ENCODE data around the gene MIEF1.

MIEF1 gene

DNA sequence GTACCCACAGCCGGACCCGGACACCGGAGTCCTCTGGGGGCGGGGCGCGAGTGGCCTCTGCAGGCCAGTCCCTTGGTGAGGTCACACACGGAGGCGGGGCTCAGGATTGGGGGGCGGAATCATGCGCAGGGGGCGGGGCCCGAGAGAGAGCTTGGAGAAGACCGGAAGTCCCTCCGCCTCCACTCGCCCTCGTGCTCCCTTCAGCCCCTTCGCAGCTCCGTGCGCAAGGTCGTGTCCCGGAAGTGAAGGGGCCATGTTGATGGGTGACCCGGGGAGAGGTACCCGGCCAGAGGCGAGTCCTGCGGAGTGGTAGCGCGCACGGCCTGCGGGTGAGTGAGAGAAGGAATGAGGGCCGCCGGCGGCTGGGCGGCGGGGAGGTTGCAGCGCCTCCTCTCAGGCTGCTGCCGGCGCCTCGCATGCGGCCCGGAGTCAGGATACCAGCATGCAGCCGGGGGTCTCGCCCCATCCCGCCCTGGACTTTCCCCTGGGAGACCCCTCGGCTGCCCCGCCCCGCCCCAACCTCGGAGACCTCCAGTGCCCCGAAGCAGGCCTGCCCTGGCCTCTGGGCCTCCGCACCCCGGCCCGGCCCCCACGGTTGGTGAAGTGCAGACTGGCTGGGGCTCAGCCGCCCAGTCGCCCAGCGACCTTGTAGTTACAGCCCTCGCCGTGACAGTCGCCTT is at the start of gene MIEF1:
MIEF1 (plus strand) TSS at position 182 of the 680 bp plus-strand sequence. CDS start 9,005 bp downstream, outside the sequence.
- Histone ChIP-seq H3K4me1 (peaks cover 35% of the 10 kb centered on the region), H3K9ac (peak within 1 kb of the TSS; percentile 92), H3K4me2 (peak within 1 kb of the TSS; percentile 99), H3K4me3 (peak within 1 kb of the TSS; percentile 86), H3K27ac (peak within 1 kb of the TSS; percentile 84), H4K20me1 (peaks cover 44% of the 10 kb centered on the region), H3K9me3 (no peaks in the 10 kb centered on the region), H3K27me3 (no peaks in the 10 kb centered on the region), H3K36me3 (peaks cover 37% of the 10 kb centered on the region)
- no peak for TF ChIP-seq Cebpa-rat (IDR thresholded peaks at IDR 0.05)

DNA sequence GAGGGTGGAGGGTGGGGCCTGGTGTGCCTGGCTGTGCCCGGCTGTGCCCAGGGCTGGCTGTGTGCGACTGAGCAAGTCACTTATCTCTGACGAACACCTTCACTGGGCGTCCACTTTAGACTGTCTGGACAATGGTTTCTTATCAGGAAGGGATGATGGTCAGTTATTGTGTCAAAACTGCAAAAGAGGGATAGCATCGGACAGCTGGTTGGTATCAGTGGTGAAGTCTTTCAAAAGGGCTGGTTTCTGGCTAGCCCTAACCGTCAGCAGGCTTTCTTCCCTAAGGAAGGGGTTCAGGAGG is 49.4 kb upstream of the MIEF1 start:
- no peaks in the 10 kb centered on the region for H3K27me3 ChIP-seq
- no peak for TF ChIP-seq Cebpa-rat (IDR thresholded peaks at IDR 0.05)
- no peaks in the 10 kb centered on the region for H3K36me3 ChIP-seq
- H3K9me3 ChIP-seq = no peaks in the 10 kb centered on the region
- 0 out of 2 replicates have a peak overlapping the region, but pooled peaks have one; percentile 0 for H3K27ac ChIP-seq
- 0 out of 2 replicates have a peak overlapping the region, but pooled peaks have one; percentile 1 for H3K4me2 ChIP-seq
- peaks cover 58% of the 10 kb centered on the region for H3K4me1 ChIP-seq
- no peaks in the 10 kb centered on the region for H4K20me1 ChIP-seq
- H3K4me3 ChIP-seq = no peak overlapping the region
- H3K9ac ChIP-seq = no peak overlapping the region

DNA sequence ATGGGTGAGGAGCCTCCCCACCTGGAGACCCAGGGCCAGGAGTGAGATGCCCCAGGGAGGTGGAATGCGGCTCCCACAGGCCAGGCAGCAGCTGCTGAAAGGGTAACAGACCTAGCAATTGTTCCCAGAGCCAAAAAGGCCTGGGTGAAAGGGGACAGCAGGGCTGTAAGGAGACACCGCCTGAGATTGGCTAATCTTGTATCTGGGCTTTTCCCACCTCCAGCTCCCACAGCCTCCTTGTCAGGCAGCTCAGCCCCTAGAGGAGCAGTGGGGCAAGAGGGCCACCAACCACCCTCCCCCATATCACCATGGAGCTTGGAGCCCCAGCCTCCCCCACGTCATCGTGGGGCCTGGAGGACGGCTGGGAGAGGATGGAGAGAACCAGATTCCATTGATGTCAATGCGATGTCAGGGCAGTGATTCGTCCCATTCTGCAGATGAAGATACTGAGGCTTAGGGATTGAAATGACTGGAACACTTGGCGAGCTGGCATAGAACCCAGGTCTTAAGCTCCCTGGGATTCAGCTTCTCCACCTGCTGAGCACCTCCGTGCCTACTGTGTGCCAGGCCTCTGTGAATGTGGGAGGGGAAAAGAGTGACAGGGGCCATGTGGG is 48.2 kb upstream of the MIEF1 start:
- Histone ChIP-seq H3K9ac (no peak overlapping the region), H3K4me1 (peaks cover 55% of the 10 kb centered on the region), H3K27me3 (peaks cover 7% of the 10 kb centered on the region; the same call in 1 of the 2 replicates)

DNA sequence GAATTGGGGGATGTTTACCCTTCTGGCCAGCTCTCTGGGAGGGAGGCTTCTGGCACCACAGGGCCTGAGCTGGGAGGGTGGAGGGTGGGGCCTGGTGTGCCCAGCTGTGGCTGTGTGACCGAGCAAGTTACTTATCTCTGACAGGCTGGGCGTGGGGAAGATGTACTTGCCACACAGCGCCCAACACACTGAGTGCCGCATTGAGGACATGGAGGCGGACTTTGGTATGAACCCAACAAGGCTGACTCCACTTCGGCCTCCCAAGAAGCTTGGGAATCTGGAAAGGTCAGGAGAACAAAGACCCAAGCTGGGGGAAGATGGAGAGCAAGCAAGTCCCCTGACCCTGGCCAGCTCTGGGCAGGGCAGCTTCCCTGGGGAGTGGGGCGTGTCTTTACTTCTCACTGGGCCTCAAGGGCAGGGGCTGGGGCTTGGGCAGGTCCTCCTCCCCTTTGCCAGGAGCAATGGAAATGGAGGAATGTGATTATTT is 47.7 kb upstream of the MIEF1 start:
- H3K4me3 ChIP-seq = no peak overlapping the region
- H3K9ac ChIP-seq = no peak overlapping the region
- H3K27me3 ChIP-seq = peaks cover 7% of the 10 kb centered on the region; the same call in 1 of the 2 replicates
- no peaks in the 10 kb centered on the region for H3K9me3 ChIP-seq
- H4K20me1 ChIP-seq = no peaks in the 10 kb centered on the region
- H3K4me2 ChIP-seq = 0 out of 2 replicates have a peak overlapping the region, but pooled peaks have one; percentile 2
- peaks cover 54% of the 10 kb centered on the region for H3K4me1 ChIP-seq
- H3K36me3 ChIP-seq = no peaks in the 10 kb centered on the region
- no peak overlapping the region for H3K27ac ChIP-seq
- no peak for TF ChIP-seq Cebpa-rat (IDR thresholded peaks at IDR 0.05)

More for the DNA sequence above, 48.2 kb upstream of the MIEF1 start:
- H3K4me2 ChIP-seq = 0 out of 2 replicates have a peak overlapping the region, but pooled peaks have one; percentile 25
- no peak for TF ChIP-seq Cebpa-rat (IDR thresholded peaks at IDR 0.05)
- H3K4me3 ChIP-seq = no peak overlapping the region
- no peaks in the 10 kb centered on the region for H3K36me3 ChIP-seq
- no peaks in the 10 kb centered on the region for H4K20me1 ChIP-seq
- H3K9me3 ChIP-seq = no peaks in the 10 kb centered on the region
- H3K27ac ChIP-seq = no peak overlapping the region

DNA sequence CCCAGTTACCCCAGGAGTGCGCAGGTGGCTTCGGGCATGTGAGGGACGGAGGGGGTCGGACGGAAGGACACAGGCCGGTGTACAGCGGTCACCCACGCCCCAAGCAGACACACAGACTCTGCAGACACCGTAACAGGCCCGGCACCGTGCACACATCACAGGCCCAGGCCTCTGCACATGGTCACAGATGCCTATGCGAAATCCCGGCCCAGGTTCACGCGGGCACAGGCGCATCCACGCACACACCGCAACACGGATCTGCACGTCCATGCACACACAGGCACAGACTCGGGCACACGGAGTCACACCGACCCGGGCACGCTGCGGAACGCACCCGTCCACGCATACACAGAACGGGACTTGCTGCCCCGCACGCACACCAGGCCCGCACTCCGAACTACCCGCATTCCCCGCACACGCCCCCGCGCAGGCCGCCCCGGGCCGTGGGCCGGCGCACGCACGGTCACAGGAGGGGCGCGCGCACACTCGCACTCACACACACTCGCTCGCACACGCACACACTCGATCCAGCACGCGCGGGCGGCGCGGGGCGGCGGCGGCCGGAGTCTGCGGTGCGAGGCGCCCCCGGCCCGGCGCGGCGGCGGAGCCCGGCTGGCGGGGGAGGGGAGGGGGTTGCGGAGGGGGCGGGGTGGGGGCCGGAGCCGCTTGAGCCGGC is 45.4 kb upstream of the MIEF1 start, which contains the start of gene MGAT3:
MGAT3 (plus strand) TSS at position 491 of the 676 bp plus-strand sequence. CDS start 30,336 bp downstream, outside the sequence.
- H3K9ac ChIP-seq = peak within 1 kb of the TSS; percentile 81
- H3K4me1 ChIP-seq = peaks cover 44% of the 10 kb centered on the region
- no peak for TF ChIP-seq Cebpa-rat (IDR thresholded peaks at IDR 0.05)
- no peaks in the 10 kb centered on the region for H3K9me3 ChIP-seq
- H4K20me1 ChIP-seq = no peaks in the 10 kb centered on the region
- H3K27ac ChIP-seq = peak within 1 kb of the TSS; percentile 83
- H3K4me3 ChIP-seq = peak within 1 kb of the TSS; percentile 76
- no peaks in the 10 kb centered on the region for H3K36me3 ChIP-seq
- peaks cover 7% of the 10 kb centered on the region; the same call in 1 of the 2 replicates for H3K27me3 ChIP-seq
- peak within 1 kb of the TSS; percentile 93 for H3K4me2 ChIP-seq

DNA sequence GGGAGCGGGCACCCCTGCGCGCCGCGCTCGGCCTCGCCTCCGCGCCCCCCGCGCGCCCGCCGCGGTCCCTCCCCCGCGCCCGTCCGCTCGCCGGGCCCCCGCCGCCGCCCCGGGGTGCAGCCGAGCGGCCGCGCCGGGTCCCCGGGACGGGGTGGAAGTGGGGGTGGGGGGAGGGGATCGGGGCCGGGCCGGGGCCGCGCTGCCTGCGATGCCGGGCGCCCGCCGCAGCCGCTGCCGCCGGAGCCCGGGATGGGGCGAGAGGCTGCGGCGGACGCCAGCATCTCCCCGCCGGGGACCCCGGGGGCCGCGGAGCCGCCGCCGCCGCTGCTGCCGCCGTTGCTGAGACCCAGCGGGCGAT is 44.9 kb upstream of the MIEF1 start:
- H4K20me1 ChIP-seq = no peaks in the 10 kb centered on the region
- peak overlapping the region; percentile 93 for H3K4me2 ChIP-seq
- H3K4me3 ChIP-seq = peak overlapping the region; percentile 76
- no peaks in the 10 kb centered on the region for H3K36me3 ChIP-seq
- H3K27ac ChIP-seq = peak overlapping the region; percentile 83
- H3K9ac ChIP-seq = peak overlapping the region; percentile 81
- no peak for TF ChIP-seq Cebpa-rat (IDR thresholded peaks at IDR 0.05)
- H3K4me1 ChIP-seq = peaks cover 43% of the 10 kb centered on the region
- no peaks in the 10 kb centered on the region for H3K9me3 ChIP-seq
- H3K27me3 ChIP-seq = peaks cover 7% of the 10 kb centered on the region; the same call in 1 of the 2 replicates

DNA sequence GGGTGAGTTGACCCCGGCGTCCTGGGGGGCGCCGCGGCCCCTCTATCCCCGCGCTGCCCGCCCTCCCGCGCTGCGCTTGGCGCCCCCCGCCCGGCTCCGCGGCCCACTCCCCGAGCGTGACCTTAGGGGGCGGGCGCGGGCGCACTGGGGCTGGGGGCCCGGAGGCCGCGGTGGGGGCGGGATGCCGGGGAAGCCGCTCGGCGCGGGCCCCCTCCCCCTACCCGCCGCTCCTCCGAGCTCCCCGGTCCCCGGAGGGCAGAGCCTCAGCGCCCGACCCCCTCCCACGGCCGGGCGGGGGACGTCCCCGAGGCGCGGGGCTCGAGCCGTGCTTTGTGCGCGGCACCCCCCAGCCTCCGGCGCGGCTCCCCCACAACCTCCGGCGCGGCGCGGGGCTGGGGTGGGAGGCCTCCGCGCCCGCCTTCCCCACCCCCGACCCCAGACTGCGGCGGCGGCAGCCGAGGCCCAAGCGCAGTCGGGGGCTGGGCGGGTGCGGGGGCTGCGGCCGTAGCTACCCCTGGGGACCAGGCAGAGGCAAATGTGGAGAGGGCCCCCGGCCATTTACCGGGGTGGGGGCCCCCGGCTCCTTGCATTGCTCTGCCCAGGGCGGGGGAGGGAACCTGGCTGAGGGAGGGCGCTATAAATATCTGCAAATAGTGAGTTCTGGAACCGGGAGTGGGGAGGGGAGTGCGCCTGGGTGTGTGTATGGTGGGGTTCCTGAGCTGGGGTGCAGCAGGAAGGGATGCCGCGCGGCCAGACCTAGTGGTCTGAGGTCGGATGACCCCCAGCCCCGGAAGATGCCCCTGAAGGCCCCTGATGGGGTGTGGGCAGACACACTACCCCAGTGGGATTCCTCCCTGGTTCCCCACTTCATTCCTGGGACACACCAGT is 44.3 kb upstream of the MIEF1 start:
- H3K4me1 ChIP-seq = peaks cover 43% of the 10 kb centered on the region

DNA sequence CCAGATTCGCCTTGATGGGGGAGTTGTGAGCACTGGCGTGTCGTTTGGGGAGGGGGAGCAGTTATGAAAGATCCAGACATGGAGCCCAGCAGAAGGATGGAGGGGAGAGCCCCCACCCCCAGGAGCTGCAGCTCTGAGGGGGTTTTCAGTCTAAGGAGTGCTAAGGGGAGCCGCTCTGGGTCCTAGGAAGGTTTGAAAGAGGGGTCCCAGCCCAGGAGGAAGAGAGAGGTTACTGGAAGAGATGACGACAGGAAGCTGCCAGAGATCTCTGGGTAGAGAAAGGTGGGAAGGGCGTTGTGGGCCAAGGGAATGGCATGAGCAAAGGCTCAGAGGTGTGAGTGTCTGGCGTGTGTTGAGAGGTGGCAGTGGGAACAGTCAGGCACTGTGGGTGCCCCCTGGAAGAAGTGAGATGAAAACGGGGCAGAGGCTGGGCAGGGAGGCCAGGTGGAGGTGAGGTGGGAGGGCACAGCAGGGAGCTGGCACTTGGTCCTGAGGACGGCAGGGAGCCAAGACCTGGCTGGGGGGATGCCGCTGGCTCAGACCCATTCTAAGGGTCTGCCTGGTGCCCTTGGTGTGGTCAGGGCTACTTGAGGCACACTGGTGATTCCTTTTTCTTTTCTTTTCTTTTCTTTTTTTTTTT is 43.5 kb upstream of the MIEF1 start:
- no peaks in the 10 kb centered on the region for H4K20me1 ChIP-seq
- H3K9ac ChIP-seq = peak overlapping the region; percentile 81
- no peaks in the 10 kb centered on the region for H3K9me3 ChIP-seq
- peaks cover 7% of the 10 kb centered on the region; the same call in 1 of the 2 replicates for H3K27me3 ChIP-seq
- H3K27ac ChIP-seq = peak overlapping the region; percentile 83
- TF ChIP-seq Cebpa-rat (IDR thresholded peaks at IDR 0.05) = no peak
- peak overlapping the region; percentile 93 for H3K4me2 ChIP-seq
- H3K4me3 ChIP-seq = peak overlapping the region; percentile 76
- H3K36me3 ChIP-seq = no peaks in the 10 kb centered on the region
- H3K4me1 ChIP-seq = peaks cover 44% of the 10 kb centered on the region

More for the DNA sequence above, 44.3 kb upstream of the MIEF1 start:
- H3K27me3 ChIP-seq = peaks cover 7% of the 10 kb centered on the region; the same call in 1 of the 2 replicates
- H3K9me3 ChIP-seq = no peaks in the 10 kb centered on the region
- H3K9ac ChIP-seq = peak overlapping the region; percentile 81
- no peaks in the 10 kb centered on the region for H4K20me1 ChIP-seq
- H3K27ac ChIP-seq = peak overlapping the region; percentile 83
- H3K4me2 ChIP-seq = peak overlapping the region; percentile 93
- H3K4me3 ChIP-seq = peak overlapping the region; percentile 76
- TF ChIP-seq Cebpa-rat (IDR thresholded peaks at IDR 0.05) = no peak
- no peaks in the 10 kb centered on the region for H3K36me3 ChIP-seq
